GM19351 (cell line): ENCODE data around the gene RNU4-1.

ENCODE experiments used
- ATAC-seq: cut with Tn5 transposase; IDR thresholded peaks from one replicate; pipeline ENCODE4 v1.9.1; 2021; ENCODE audit warnings: mild to moderate bottlenecking, moderate library complexity; ENCODE audit not compliant: unreplicated experiment

The RNU4-1 gene

DNA sequence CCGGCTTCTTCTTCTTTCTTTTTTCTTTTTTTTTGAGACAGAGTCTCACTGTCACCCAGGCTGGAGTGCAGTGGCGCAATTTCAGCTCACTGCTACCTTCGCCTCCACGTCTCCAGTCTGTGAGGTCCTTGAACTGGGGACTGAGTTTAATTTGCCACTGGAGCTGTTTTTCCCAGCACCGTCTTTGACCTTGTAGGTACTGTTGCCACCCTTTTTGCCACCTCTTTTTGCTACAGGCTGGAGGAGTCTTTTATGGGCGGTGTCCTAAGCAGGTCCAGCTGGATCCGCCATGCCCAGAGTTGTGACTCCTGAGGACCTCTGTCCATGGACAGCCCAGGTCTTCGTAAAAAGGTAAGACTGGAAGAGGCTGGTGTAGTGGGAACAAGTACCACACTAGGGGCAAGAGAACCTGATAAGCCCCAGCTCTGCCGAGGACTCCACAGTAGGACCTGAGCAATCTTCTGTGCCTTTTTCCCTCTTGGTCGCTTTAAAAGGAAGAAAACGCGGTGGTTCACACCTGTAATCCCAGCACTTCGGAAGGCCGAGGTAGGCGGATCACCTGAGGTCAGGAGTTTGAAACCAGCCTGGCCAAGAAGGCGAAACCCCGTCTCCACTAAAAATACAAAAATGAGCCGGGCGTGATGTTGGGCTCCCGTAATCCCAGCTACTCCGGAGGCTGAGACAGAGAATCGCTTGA lies 2.3 kb downstream of the RNU4-1 start:
- no peak for ATAC-seq

DNA sequence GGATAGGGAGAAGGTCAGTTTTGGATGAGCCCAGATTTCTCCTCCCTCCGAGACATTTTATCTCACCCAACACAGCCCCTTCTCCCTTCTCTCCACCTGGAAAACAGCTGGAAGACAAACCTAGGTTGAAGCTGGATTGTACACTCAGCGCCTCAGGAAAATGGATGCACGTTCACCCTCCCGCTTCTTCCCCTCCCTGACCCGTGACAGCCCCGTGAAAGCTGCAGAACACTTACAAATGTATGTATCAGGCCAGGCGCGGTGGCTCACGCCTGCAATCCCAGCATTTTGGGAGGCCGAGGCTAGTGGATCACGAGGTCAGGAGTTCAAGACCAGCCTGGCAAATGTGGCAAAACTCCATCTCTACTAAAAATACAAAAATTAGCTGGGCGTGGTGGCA lies 5.5 kb downstream of the RNU4-1 start:
- ATAC-seq, result no peak

DNA sequence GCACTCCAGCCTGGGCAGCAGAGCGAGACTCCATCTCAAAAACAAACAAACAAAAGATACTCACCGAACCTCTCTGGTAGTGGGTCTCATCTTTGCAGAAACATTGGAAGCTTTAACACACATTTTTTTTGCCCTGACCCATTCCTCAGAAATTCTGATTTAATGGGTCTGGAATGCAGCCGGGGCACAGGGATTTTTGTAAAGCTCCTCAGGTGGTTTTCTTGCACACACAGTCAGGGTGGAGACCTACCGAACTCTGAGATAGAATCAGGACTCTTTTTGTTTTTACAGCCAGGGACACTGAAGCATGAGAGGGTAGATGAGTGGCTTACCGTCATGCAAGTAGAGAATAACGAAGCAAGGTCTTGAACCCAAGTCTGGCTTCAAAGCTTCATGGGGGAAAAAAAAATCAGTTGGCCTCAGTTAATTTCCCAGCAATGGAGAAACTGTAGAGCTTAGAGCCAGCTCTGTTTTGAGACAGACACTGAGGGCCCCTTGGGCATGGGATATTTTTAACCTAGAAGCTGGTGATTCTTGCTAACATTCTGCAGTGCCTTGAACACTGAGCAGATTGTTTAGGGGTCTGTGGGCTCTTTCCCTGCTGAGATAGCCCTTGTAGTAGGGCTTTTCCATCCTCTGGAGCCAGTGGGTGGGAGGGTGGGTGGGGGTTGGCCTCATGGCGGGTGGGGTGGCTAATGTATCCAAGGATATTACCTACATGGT lies 6.1 kb downstream of the RNU4-1 start:
- no peak for ATAC-seq

DNA sequence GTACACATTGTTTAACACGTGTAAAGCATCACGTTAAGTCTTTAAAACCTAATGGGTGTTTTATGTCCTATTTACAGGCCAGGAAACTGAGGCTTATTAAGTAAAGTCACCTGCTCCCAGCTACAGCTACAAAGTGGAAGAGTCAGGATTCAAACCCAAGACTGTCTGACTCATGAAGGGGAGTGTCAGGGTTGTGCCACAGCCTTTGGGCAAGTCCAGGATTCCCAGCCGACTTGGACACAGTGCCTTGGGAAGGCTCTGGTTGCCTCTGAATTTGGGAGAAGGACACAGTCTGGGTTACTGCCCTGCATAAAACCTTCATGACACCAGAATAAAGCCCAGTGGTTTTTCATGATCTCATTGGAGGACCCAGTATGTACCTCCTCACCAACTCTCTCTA lies 8.7 kb downstream of the RNU4-1 start:
- ATAC-seq, result no peak

DNA sequence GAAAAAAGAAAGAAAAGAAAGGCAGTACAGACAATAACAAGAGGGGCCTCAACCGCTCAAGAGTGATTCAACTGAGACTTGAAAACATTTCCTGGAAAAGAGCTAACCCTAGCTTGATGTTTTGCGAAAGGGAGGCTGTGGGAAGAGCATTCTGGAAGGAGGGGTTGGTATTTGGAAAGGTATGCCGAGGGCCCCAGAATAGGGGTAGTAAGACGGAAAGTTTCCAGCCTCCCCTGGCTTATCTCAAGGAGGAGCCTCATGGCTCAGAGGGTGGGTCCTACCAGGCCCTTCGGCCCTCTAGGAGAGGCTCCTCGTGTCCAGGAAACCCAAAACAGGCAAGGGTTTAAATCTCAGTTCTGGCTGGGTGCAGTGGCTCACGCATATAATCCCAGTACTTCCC lies 9.7 kb downstream of the RNU4-1 start:
- ATAC-seq, result no peak

DNA sequence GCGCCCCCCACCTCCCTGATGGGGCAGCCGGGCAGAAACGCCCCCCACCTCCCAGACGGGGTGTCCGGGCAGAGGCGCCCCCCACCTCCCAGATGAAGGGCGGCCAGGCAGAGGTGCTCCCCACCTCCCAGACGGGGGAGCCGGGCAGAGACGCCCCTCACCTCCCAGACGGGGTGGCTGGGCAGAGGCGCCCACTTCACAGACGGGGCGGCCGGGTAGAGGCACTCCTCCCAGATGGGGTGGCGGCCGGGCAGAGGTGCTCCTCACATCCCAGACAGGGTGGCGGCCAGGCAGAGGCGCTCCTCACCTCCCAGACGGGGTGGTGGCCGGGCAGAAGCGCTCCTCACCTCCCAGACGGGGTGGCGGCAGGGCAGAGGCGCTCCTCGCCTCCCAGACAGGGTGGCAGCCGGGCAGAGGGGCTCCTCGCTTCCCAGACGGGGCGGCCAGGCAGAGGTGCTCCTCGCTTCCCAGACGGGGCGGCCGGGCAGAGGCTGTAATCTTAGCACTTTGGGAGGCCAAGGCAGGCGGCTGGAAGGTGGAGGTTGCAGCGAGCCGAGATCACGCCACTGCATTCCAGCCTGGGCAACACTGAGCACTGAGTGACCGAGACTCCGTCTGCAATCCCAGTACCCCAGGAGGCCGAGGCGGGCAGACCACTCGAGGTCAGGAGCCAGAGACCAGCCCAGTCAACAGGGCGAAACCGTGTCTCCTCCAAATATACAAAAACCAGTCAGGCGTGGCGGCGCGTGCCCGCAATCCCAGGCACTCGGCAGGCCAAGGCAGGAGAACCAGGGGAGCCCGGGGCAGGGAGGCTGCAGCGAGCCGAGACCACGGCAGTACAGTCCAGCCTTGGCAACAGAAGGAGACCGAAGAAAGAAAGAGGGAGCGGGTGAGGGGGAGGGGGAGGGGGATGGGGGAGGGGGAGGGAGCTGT lies 14.6 kb downstream of the RNU4-1 start:
- ATAC-seq, result no peak

DNA sequence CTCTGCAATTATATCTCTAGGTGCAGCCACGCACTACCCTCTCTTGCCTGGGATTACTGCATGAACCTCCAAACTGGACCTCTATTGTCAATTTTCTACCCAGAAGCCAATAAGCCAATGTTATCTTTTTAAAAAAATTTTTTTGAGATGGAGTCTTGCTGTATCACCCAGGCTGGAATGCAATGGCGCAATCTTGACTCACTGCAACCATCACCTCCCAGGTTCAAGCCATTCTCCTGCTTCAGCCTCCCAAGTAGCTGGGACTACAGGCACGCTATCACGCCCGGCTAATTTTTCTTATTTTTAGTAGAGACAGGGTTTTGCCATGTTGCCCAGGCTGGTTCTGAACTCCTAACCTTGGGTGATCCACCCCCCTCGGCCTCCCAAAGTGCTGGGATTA lies 16.3 kb downstream of the RNU4-1 start:
- no peak for ATAC-seq

DNA sequence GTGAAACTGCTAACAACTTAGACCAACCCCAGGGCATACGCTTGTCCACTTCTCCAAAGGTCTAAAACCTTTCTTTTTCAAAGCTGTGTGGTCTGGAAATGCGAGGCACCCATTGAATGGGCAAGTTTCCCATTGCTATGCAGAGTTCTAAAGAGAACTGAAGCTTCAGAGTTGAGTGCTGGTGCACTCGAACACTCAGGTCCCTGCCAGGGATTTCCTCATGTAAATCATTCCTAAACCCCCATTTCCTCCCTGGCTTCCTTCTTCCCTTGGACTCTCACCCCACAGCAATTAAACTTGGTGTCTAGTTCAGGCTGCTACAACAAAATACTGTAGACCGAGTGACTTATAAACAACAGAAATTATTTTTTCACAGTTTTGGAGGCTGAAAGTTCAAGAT lies 25.3 kb downstream of the RNU4-1 start:
- ATAC-seq, result no peak

DNA sequence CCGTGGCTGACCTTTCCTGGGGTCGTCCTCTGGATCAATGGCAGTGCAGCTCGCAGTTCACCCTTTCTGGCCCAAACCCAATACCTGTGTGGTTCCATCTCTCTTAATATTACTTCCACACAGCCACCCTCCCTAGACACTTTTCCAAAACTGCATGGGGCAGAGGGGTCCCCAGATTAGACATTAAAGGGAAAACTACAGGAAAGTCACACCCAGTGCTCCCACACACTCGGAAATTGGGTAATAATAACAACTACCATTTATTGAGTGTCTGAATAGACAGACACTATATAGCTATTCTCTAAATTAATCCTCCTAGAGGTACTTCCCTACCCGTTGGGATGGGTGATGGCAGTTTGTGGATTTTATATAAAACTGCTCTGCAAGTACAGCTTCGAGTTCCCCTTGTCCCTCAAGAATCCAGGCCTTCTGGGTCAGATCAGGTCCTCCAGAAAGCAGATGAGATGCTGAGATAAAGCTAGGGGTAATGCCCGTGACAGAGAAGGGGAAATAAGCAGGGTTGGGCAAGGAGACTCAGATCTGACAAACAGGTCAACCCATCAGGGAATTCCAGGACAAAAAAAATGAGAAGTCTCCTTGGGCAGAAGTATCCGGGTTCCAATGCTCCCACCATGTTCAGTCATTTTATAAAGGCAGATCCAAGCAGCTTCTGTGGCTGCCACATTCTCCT lies 26.7 kb downstream of the RNU4-1 start:
- ATAC-seq, result no peak

DNA sequence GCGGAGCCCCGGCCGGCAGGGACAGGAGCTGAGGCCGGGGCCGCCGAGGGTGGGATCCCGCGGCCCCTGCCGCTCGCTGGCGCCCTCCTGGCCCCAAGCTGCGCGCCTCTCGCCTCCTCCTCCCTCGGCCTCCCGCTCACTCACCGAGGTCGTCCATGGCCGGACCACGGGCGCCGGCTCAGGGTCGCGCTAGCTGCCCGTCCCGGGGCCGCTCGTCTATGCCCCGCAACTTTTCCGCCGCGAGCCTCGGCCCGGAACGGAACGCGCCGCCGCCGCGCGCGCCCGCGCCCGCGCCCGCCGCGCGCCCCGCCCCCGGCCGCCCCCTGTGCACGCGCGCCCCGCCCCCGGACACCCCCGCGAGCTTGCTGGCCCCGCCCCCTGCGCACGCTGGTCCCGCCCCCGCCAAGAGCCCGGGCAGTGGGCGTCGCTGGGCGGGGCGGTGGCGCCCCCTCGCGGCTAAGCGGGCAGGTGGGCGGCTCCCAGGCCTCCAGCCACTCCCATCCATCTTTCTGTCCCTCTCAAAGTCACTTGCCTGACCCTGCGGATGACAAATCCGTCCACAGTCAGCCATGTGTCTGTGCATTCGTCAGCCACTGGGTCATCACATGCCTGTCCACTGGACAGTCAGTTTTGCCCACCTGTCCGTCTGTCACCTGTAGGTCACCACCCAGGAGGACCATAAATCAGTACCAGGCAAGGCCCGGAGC lies 27.4 kb downstream of the RNU4-1 start, which contains the start of gene PXN:
PXN (minus strand) TSS at position 258 of the 707 bp plus-strand sequence; CDS start at position 157, 101 bp downstream.
- peak; percentile 84 for ATAC-seq

DNA sequence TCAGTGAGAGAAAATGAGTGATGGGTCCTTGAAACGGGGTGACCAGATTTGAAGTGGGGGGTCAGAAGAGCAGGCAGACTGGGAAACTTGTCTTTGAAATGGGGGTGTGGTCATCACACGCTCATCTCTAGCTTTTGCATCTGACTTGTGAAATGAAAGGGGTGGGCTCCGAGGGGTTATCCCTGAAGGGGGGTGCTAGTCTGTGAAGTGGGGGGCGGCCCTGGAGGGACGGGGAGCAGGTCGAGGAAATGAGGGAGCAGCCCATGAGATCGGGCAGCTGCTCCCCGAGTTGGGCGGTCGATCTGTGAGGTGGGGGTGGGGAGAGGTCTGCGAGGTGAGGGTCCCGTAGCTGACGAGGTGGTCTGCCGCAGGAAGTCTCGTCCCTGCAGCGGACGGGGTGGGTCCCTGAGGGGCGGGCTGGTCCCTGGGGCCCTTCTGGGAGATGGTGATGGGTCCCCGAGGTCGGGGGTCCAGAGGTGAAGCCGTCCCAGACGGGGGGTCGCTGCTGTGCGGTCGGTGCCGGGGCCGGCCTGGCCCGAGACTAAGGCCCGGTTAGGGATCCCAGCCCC lies 28.0 kb downstream of the RNU4-1 start:
- no peak for ATAC-seq

DNA sequence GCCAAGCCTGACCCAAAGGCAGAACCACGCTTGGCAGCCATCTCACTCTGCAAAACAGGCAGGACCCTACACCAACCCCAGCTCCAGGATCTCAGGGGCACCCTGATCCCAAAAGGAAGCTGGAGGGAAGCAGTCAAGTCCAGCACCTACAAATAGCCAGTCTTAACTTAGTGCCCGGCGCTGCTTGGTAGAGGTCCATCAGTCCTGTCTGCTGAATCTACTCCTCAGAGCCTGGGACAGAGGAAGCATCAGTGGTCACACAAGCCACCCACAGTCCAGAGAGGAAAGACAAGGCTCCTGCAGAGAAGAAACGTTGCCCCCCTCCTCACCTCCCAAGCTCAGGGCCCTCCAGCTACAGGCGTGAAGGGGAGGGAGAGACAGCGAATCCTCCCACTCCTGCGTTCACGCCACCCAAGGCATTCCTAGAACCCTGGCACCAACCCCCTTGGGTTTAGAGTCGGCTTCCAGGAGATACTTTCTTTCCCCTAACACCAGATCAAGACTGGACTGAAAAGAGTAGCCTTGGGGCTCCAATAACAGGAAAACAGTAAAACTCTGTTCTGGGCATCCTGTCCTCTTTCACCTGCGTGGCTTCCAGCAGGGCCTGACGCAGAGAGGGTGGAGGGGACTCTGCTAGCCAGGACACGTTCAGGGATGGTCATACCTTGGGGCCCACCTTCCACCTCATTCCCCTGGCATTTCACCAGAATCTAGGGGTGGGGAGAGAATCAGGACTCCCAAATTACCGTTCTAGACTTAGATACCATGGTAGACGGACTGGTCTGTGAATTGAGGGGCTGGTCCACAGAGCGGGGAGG lies 28.7 kb downstream of the RNU4-1 start:
- no peak for ATAC-seq

DNA sequence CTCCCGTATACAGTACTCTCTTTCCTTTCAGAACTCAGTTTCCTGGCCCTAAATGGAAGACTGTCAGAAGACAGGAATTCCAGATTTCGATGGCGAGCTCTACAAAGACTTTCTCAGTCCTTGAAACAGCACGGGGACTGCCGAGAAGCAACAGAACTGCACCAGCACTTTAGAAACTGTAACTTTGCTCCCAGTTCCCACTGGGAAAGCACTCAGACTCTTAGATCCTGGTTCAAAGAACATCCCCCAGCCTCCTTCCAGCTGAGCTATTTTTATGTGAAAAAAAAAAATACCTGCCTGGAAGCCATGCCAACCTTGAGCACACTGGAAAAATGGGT lies 29.3 kb downstream of the RNU4-1 start:
- no peak for ATAC-seq

DNA sequence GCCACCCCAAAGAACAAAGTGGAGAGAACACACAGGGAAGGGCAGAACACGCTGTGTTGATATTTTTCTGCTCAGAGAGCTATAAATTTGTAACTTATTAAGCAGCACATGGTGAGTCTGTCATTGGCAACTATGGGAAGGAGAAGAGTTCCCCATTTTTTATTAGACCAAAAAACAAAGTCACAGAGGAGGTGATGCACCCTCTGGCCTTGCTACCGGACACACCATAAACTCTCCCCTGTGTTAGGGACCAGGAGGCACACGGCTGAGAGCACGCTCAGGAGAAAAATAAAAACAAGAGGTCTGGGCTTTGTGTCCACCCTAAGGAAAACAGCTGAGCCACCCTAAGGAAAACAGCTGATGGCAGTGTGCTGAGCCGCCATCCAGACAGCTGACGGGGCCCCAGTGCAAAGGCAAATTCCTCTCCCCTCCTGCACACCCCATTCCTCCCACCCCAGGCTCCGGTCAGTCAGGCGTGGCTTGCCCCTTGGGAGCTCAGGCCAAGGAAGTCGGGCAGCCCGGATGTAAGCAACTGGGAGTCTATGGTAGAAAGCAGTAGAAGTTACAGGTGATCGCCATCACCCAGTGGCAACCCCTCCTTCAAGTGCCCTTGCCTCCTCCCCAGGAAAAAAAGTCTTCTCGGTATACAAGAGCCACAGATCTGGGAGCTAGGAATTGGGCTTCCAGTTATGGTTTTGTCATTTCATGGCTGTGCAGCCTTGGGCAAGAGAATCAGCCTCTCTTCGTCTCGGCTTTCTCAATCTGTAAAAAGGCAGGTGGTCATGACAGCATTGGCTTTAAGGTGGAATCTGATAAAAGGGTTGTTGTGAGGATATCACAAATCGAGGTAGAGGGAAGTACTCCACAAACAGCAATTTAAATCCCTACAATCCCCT lies 29.9 kb downstream of the RNU4-1 start:
- no peak for ATAC-seq

DNA sequence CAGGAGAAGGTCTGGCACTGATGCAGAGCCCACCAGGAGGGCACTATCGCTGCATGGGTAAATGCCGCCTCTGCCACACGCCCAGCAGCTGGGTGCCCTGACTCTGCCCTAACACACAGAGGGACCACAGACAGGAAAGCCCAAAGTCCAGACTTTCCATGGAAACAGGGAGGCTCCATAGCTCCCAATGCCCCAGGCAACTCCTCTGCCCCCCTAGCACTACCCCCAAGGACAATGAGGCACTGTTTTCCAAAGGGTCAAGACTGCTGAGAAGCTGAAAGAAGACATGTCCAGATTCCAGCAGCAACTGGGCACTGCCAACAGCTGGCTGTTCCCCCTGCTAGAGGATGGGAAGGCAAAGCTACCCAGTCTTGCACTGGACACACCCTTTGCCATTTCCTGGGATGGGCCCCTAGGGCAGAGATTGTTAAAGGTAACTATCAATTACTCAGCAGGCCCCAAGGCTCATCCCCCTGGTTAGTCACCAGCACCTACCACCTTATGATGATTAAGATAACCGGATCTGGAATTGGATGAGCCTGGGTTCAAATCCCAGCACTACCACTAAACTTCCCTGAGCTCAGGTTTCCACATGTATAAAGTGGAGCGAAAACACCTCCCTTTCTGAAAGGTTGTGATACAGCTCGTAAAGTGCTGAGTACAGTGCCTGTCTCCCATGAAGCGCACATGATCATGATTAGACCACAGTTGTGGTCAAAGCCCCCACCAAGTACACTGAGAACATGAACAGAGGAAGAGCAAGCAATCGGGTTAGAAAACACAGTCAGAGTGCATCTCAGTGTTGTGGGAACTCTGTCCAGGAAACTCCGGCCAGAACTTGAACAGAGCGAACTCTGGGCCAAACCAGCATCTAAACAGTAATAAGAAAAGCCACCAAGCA lies 30.8 kb downstream of the RNU4-1 start:
- ATAC-seq, result no peak

DNA sequence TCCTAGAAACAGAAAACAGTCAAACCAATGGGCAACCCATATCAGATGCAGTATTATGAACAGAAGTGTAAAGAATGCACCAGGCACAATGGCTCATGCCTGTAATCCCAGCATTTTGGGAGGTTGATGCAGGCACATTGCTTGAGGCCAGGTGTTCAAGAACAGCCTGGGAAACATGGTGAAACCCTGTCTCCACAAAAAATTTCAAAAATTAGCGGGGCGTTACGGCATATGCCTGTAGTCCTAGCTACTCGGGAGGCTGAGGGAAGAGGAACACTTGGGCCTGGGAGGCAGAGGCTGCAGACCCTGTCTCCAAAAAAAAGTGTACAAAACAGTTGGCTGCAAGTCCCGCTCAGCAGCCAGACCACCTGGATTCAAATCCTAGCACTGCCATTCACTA lies 32.4 kb downstream of the RNU4-1 start:
- ATAC-seq, result no peak
